ENCODE measurements around the gene RPUSD3. TPM values are rescaled to one million over a fixed set of nuclear protein-coding genes. Genes with fewer than 3 reads are reported as not detected.
A peak's percentile ranks its signal among the peaks of the same experiment; 100 is the strongest.

Gene RPUSD3
- total RNA-seq, 1 donor from 2014 or later = 29.6 TPM

- DNase-seq (ENCODE audit: low spot score) (no peak), ATAC-seq (no peak)
- intact Hi-C loops (cut with DNase I) = loop anchor here (10.0 kb wide), 1 partner anchor 74 kb away; the partner anchor contains the start of gene IL17RC
These were observed 2.8 kb downstream of the RPUSD3 start for GRCh38 chr3:9841015-9841414.

- ATAC-seq (no peak), DNase-seq (ENCODE audit: low spot score) (no peak)
- intact Hi-C loops (cut with DNase I) = loop anchor here (2.0 kb wide), 1 partner anchor 38 kb away; no protein-coding TSS in a partner anchor
These were observed 5.0 kb downstream of the RPUSD3 start for GRCh38 chr3:9838856-9839255.

- ATAC-seq = no peak
- intact Hi-C loops (cut with DNase I) = loop anchor here (2.0 kb wide), 1 partner anchor 39 kb away; no protein-coding TSS in a partner anchor
- DNase-seq (ENCODE audit: low spot score) = no peak
These were observed 5.9 kb downstream of the RPUSD3 start for GRCh38 chr3:9837701-9838582.

- DNase-seq (ENCODE audit: low spot score) (no peak), ATAC-seq (peak; percentile 16)
- intact Hi-C loops (cut with DNase I) = no loop called here
These were observed 9.1 kb downstream of the RPUSD3 start for GRCh38 chr3:9834520-9835380.

GRCh38 chr3:9833078-9833477 is 10.7 kb downstream of the RPUSD3 start:
- ATAC-seq = no peak
- intact Hi-C loops (cut with DNase I) = no loop called here
- no peak for DNase-seq (ENCODE audit: low spot score)

GRCh38 chr3:9831253-9831652 is 12.6 kb downstream of the RPUSD3 start:
- intact Hi-C loops (cut with DNase I) = no loop called here
- DNase-seq (ENCODE audit: low spot score) = no peak
- no peak for ATAC-seq

- intact Hi-C loops (cut with DNase I) = no loop called here
- no peak for DNase-seq (ENCODE audit: low spot score)
- ATAC-seq = no peak
These were observed 14.7 kb downstream of the RPUSD3 start for GRCh38 chr3:9828801-9829755.

- intact Hi-C loops (cut with DNase I) = no loop called here
- DNase-seq (ENCODE audit: low spot score) (no peak), ATAC-seq (no peak)
These were observed 16.8 kb downstream of the RPUSD3 start for GRCh38 chr3:9826815-9827573.

- no peak for ATAC-seq
- DNase-seq (ENCODE audit: low spot score) = no peak
- intact Hi-C loops (cut with DNase I) = no loop called here
These were observed 18.3 kb downstream of the RPUSD3 start for GRCh38 chr3:9825451-9826040.

GRCh38 chr3:9820946-9821345 is 22.9 kb downstream of the RPUSD3 start:
- DNase-seq (ENCODE audit: low spot score) (no peak), ATAC-seq (no peak)
- intact Hi-C loops (cut with DNase I) = no loop called here

GRCh38 chr3:9820543-9820942 is 23.3 kb downstream of the RPUSD3 start:
- intact Hi-C loops (cut with DNase I) = no loop called here
- DNase-seq (ENCODE audit: low spot score) (no peak), ATAC-seq (no peak)

- ATAC-seq = no peak
- DNase-seq (ENCODE audit: low spot score) = no peak
- intact Hi-C loops (cut with DNase I) = no loop called here
These were observed 25.0 kb downstream of the RPUSD3 start for GRCh38 chr3:9818666-9819335.

GRCh38 chr3:9817436-9817835 is 26.4 kb downstream of the RPUSD3 start:
- ATAC-seq (no peak), DNase-seq (ENCODE audit: low spot score) (no peak)
- intact Hi-C loops (cut with DNase I) = no loop called here

- ATAC-seq (no peak), DNase-seq (ENCODE audit: low spot score) (no peak)
- intact Hi-C loops (cut with DNase I) = no loop called here
These were observed 27.8 kb downstream of the RPUSD3 start for GRCh38 chr3:9815986-9816385.

GRCh38 chr3:9812870-9813483 is 30.8 kb downstream of the RPUSD3 start:
- intact Hi-C loops (cut with DNase I) = no loop called here
- no peak for DNase-seq (ENCODE audit: low spot score)
- no peak for ATAC-seq

GRCh38 chr3:9810846-9811245 is 33.0 kb downstream of the RPUSD3 start:
- ATAC-seq (peak; percentile 9), DNase-seq (ENCODE audit: low spot score) (no peak)
- intact Hi-C loops (cut with DNase I) = no loop called here

- no peak for DNase-seq (ENCODE audit: low spot score)
- intact Hi-C loops (cut with DNase I) = no loop called here
- ATAC-seq = peak; percentile 33
These were observed 33.4 kb downstream of the RPUSD3 start for GRCh38 chr3:9810433-9810770.
